GM12878 (cell line): Measurements from ENCODE around the gene RCBTB2. TPM values are rescaled to one million over a fixed set of nuclear protein-coding genes. Genes with fewer than 3 reads are reported as not detected.

ENCODE experiments used
- ATAC-seq: fragments of 200-7000 bp; cut with Tn5 transposase; 3 replicates; pipeline ENCODE4 v1.9.1; 2020; ENCODE audit warnings: mild to moderate bottlenecking, moderate library complexity
- BruUV-seq: library from RNA; stranded (reverse); fragments of 400-500 nt; replicated peaks from 2 replicates; lab custom pipeline; 2021; lab: Mats Ljungman, UMichigan
- CTCF ChIA-PET: fragments of 300-600 bp; sonication (Branson Sonifier 250); formaldehyde crosslinking; extraction: SDS; loops from one replicate; lab custom pipeline; 2021; ENCODE audit warnings: inconsistent platforms; lab: Yijun Ruan, JAX
- POLR2A ChIA-PET: fragments of 350-600 bp; formaldehyde crosslinking; extraction: SDS; loops from one replicate; lab custom pipeline; 2021; ENCODE audit warnings: inconsistent platforms; lab: Charles Lee
- RAD21 ChIA-PET: fragments of 300-600 bp; sonication (Branson Sonifier 250); formaldehyde crosslinking; loops from one replicate; lab custom pipeline; 2023; ENCODE audit warnings: antibody characterized with exemption; ENCODE audit not compliant: unreplicated experiment; lab: Charles Lee
- SMC1A ChIA-PET: fragments of 300-600 bp; sonication (Branson Sonifier 250); formaldehyde crosslinking; loops from one replicate; lab custom pipeline; 2023; ENCODE audit not compliant: unreplicated experiment, uncharacterized antibody; lab: Charles Lee
- DNase-seq: peaks from one replicate; pipeline ENCODE4 v3.0.0-alpha.2; 2011; ENCODE audit warnings: low read depth, low spot score
- FAIRE-seq: peaks from 3 replicates; lab custom pipeline; 2011; peaks lifted over from hg19 to GRCh38; lab: Jason Lieb, UNC
- H2AFZ ChIP-seq: 2 replicates; pipeline ENCODE4 v1.6.0; 2011; ENCODE audit warnings: low read depth, low read length, control low read depth; ENCODE audit not compliant: control insufficient read depth
- H3K27ac ChIP-seq: 2 replicates; pipeline ENCODE4 v1.5.1; 2011; ENCODE audit warnings: control low read depth; ENCODE audit not compliant: control insufficient read depth, insufficient read depth
- H3K27me3 ChIP-seq, 2 experiments: replicated peaks in 1 of 2; 2 replicates each; pipeline versions ENCODE4 v1.6.0 to v1.6.1; 2011; ENCODE audit warnings: low read length in 1 of 2; ENCODE audit not compliant: control insufficient read depth in 2 of 2, insufficient read depth in 2 of 2
- H3K36me3 ChIP-seq, 2 experiments: 2 replicates each; pipeline ENCODE4 v1.5.1; 2011; ENCODE audit warnings: low read length in 1 of 2; ENCODE audit not compliant: control insufficient read depth in 2 of 2, insufficient read depth in 2 of 2
- H3K4me1 ChIP-seq: 2 replicates; pipeline ENCODE4 v1.6.1; 2011; ENCODE audit warnings: mild to moderate bottlenecking, low read length, moderate library complexity, mixed read lengths; ENCODE audit not compliant: control insufficient read depth, insufficient read depth
- H3K4me2 ChIP-seq: 2 replicates; pipeline ENCODE4 v1.6.0; 2011; ENCODE audit warnings: control low read depth; ENCODE audit not compliant: control insufficient read depth, insufficient read depth
- H3K4me3 ChIP-seq: fragments of 200-600 bp; sonication (generic); 2 replicates; pipeline ENCODE4 v1.5.1; 2016
- H3K79me2 ChIP-seq: 2 replicates; pipeline ENCODE4 v1.6.0; 2011; ENCODE audit warnings: low read length; ENCODE audit not compliant: control insufficient read depth, insufficient read depth
- H3K9ac ChIP-seq: 2 replicates; pipeline ENCODE4 v1.8.0; 2011; ENCODE audit warnings: low read length, control low read depth, mixed read lengths; ENCODE audit not compliant: control insufficient read depth, insufficient read depth
- H3K9me3 ChIP-seq: replicated peaks from 3 replicates; pipeline ENCODE4 v1.5.1; 2011; ENCODE audit warnings: mild to moderate bottlenecking, low read length; ENCODE audit not compliant: control insufficient read depth, insufficient read depth
- H4K20me1 ChIP-seq: 2 replicates; pipeline ENCODE4 v1.6.0; 2011; ENCODE audit not compliant: control insufficient read depth, insufficient read depth
- BMI1 ChIP-seq: fragments of 450-650 bp; IDR thresholded peaks from 2 replicates; pipeline ENCODE4 v1.6.1; 2016; ENCODE audit warnings: mild to moderate bottlenecking, moderate library complexity, borderline replicate concordance
- CBFB ChIP-seq: IDR thresholded peaks from 2 replicates; pipeline ENCODE4 v1.6.1; 2016; ENCODE audit warnings: antibody characterized with exemption, low read depth
- CREB1 ChIP-seq: IDR thresholded peaks from 2 replicates; pipeline ENCODE4 v1.6.1; 2012; ENCODE audit warnings: low read depth, mild to moderate bottlenecking, inconsistent platforms
- MXI1 ChIP-seq: fragments of 150-350 bp; IDR thresholded peaks from 2 replicates; pipeline ENCODE4 v1.6.1; 2011; ENCODE audit warnings: low read depth, mild to moderate bottlenecking, inconsistent platforms, low read length, improper control_type of control experiment
- NR2C1 ChIP-seq: fragments of 450-650 bp; IDR thresholded peaks from 2 replicates; pipeline ENCODE4 v1.6.1; 2017; ENCODE audit warnings: antibody characterized with exemption, mild to moderate bottlenecking, moderate library complexity
- NRF1 ChIP-seq: conservative IDR thresholded peaks from 2 replicates; pipeline ENCODE4 v1.6.1; 2011; ENCODE audit warnings: mild to moderate bottlenecking, low read depth, low read length, improper control_type of control experiment
- WGBS: methylation state at CpG from one replicate; pipeline ENCODE4 v1.1.6; 2016; ENCODE audit warnings: low lambda C conversion rate; ENCODE audit not compliant: insufficient replicate concordance, insufficient coverage; ENCODE audit errors: missing lambda C conversion rate; 5-methylcytosine and 5-hydroxymethylcytosine counted together
- in situ Hi-C: fragments of 300-500 bp; cut with MboI; formaldehyde crosslinking; loops from 9 replicates; pipeline ENCODE4 v1.14.3; 2018; ENCODE audit warnings: mixed read lengths
- intact Hi-C: fragments of 100-400 bp; cut with micrococcal nuclease; formaldehyde crosslinking; loops from one replicate; pipeline ENCODE4 v1.14.2; 2022; ENCODE audit not compliant: unreplicated experiment
- polyA plus RNA-seq, 11 experiments: library from polyadenylated mRNA; depleted of rRNA in 4 of 11; unstranded in 6 of 11; stranded (reverse) in 5 of 11; fragments of >200 nt; fragmentation: Nextera tagmentation in 4 of 11; fragmentation: Illumina TruSeq in 1 of 11; extraction: Ambion mirVana in 4 of 11; extraction: Trizol in 1 of 11; gene quantifications; 1 replicate in 1 of 11; 2 replicates in 10 of 11; pipeline versions ENCODE4 v1.2.1 to v1.2.3, GENCODE V29; 2011 to 2016; ENCODE audit warnings: inconsistent platforms in 2 of 11, missing spikeins in 2 of 11, low read depth in 1 of 11
- total RNA-seq, 4 experiments: library from RNA; depleted of rRNA in 3 of 4; stranded (reverse); fragments of >200 nt in 3 of 4; fragmentation: Illumina TruSeq in 1 of 4; extraction: Trizol in 1 of 4; gene quantifications; 2 replicates each; pipeline versions ENCODE4 v1.2.1 to v1.2.3, GENCODE V29; 2013 to 2021
- TF ChIP-seq, protein P1 (sequence below): fragments of 150-350 bp; IDR thresholded peaks from 2 replicates; pipeline ENCODE4 v1.6.1; 2014; ENCODE audit warnings: mild to moderate bottlenecking, low read depth, low read length
- TF ChIP-seq, protein P2 (sequence below): fragments of 450-650 bp; IDR thresholded peaks from 2 replicates; pipeline ENCODE4 v1.6.1; 2017; ENCODE audit warnings: borderline replicate concordance
- TF ChIP-seq, protein P3 (sequence below): IDR thresholded peaks from 2 replicates; pipeline ENCODE4 v1.6.1; 2011; ENCODE audit warnings: borderline replicate concordance, low read depth, mild to moderate bottlenecking, moderate library complexity, mixed read lengths, low read length; ENCODE audit not compliant: insufficient read depth; ENCODE audit errors: extremely low read length

Gene RCBTB2
- total and polyA plus RNA-seq, 10 of the 15 experiments (the other 5 are each of a cell fraction or from before 2014, with no cell fraction given): 5.0 to 16.0 (median 8.5) TPM

DNA sequence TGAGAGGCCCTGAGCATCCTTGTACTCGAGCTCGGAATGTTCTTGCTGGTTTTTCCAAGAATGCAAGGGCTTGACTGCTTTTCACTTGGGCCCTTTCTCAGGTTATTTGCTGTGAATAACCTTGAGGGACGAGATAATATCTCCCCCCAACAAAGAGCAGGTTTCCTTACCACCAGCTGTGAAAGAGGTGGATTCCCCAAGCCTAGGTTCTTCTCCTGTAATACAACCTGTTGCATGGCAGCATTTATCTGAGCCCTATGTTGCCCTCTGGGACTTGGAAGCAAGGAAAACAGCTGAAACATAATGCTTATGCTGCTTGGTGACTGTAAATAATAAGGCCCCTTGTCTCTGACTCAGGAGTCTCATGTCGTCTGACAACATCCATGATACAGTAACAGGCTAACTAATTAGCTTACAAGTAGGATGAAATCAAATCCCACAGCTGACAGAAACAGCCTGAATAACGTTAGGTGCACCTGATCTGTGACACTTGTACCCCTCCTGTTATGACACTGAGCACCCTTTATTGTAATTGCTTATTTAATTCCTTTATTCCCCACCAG is 43.6 kb upstream of the RCBTB2 start:
- TF ChIP-seq CREB1 (no peak), MXI1 (no peak), NR2C1 (no peak), BMI1 (no peak), NRF1 (no peak), CBFB (no peak)
- TF ChIP-seq, protein P1, sequence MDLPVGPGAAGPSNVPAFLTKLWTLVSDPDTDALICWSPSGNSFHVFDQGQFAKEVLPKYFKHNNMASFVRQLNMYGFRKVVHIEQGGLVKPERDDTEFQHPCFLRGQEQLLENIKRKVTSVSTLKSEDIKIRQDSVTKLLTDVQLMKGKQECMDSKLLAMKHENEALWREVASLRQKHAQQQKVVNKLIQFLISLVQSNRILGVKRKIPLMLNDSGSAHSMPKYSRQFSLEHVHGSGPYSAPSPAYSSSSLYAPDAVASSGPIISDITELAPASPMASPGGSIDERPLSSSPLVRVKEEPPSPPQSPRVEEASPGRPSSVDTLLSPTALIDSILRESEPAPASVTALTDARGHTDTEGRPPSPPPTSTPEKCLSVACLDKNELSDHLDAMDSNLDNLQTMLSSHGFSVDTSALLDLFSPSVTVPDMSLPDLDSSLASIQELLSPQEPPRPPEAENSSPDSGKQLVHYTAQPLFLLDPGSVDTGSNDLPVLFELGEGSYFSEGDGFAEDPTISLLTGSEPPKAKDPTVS: no peak
- TF ChIP-seq, protein P2, sequence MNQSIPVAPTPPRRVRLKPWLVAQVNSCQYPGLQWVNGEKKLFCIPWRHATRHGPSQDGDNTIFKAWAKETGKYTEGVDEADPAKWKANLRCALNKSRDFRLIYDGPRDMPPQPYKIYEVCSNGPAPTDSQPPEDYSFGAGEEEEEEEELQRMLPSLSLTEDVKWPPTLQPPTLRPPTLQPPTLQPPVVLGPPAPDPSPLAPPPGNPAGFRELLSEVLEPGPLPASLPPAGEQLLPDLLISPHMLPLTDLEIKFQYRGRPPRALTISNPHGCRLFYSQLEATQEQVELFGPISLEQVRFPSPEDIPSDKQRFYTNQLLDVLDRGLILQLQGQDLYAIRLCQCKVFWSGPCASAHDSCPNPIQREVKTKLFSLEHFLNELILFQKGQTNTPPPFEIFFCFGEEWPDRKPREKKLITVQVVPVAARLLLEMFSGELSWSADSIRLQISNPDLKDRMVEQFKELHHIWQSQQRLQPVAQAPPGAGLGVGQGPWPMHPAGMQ: no peak
- TF ChIP-seq, protein P3, sequence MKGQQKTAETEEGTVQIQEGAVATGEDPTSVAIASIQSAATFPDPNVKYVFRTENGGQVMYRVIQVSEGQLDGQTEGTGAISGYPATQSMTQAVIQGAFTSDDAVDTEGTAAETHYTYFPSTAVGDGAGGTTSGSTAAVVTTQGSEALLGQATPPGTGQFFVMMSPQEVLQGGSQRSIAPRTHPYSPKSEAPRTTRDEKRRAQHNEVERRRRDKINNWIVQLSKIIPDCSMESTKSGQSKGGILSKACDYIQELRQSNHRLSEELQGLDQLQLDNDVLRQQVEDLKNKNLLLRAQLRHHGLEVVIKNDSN: no peak
- TF ChIP-seq, all 136 proteins: peak for 0
- Histone ChIP-seq H3K4me2 (no peak overlapping the region), H2AFZ (no peak overlapping the region), H3K9me3 (peaks cover 2% of the 10 kb centered on the region; the same call in 1 of the 3 replicates), H3K27ac (no peak overlapping the region), H3K27me3 (no peaks in the 10 kb centered on the region), H3K79me2 (no peaks in the 10 kb centered on the region), H3K4me1 (peaks cover 39% of the 10 kb centered on the region), H3K9ac (no peak overlapping the region), H3K36me3 (no peaks in the 10 kb centered on the region), H3K4me3 (no peak overlapping the region), H4K20me1 (no peaks in the 10 kb centered on the region)
- no TSS peak for BruUV-seq
- ChIA-PET SMC1A (interaction anchor here (0.7 to 11.7 kb wide), 5 partner anchors 15 to 450 kb away, joined by 3 to 103 read pairs (median 3); no protein-coding TSS in a partner anchor), RAD21 (interaction anchor here (1.0 to 2.3 kb wide), 4 partner anchors 12 to 243 kb away, joined by 3 to 7 read pairs (median 4); no protein-coding TSS in a partner anchor), POLR2A (no interaction called here), CTCF (interaction anchor here (0.8 to 2.1 kb wide), 5 partner anchors 14 to 450 kb away, joined by 3 to 7 read pairs (median 3); no protein-coding TSS in a partner anchor)
- no peak for FAIRE-seq
- 91% methylated on average over 5 of the region's 5 CpGs for WGBS
- no peak for ATAC-seq
- no peak for DNase-seq
- intact Hi-C loops: loop anchor here (5.0 kb wide), 1 partner anchor 339 kb away; no protein-coding TSS in a partner anchor
- in situ Hi-C loops: loop anchor here (5.0 kb wide), 2 partner anchors 74 to 289 kb away; no protein-coding TSS in a partner anchor
